Mucosa of descending colon (tissue), 3 donors: ENCODE measurements around the gene CLIC1. TPM values are rescaled to one million over a fixed set of nuclear protein-coding genes. Genes with fewer than 3 reads are reported as not detected.

Source experiments
- ATAC-seq: fragments of 200-7000 bp; cut with Tn5 transposase; one replicate; pipeline ENCODE4 v1.9.1; 2020; ENCODE audit warnings: mild to moderate bottlenecking, moderate library complexity
- DNase-seq, 3 donors: peaks; one replicate each; pipeline ENCODE4 v3.0.0-alpha.2; 2020
- H3K36me3 ChIP-seq: fragments of 200-600 bp; one replicate; pipeline ENCODE4 v1.8.0; 2021; ENCODE audit warnings: low read depth, mild to moderate bottlenecking
- H3K4me1 ChIP-seq: fragments of 200-600 bp; one replicate; pipeline ENCODE4 v1.8.0; 2021; ENCODE audit warnings: low read depth, mild to moderate bottlenecking
- H3K4me3 ChIP-seq: fragments of 200-600 bp; one replicate; pipeline ENCODE4 v1.8.0; 2021; ENCODE audit warnings: mild to moderate bottlenecking
- H3K9me3 ChIP-seq: fragments of 200-600 bp; one replicate; pipeline ENCODE4 v1.8.0; 2021; ENCODE audit warnings: mild to moderate bottlenecking
- CTCF ChIP-seq: fragments of 200-600 bp; IDR thresholded peaks from one replicate; pipeline ENCODE4 v1.8.0; 2022; ENCODE audit warnings: antibody characterized with exemption, mild to moderate bottlenecking
- intact Hi-C, 2 donors: fragments of 100-400 bp; cut with DNase I in 1 of 2; cut with micrococcal nuclease in 1 of 2; formaldehyde crosslinking; loops; one replicate each; pipeline versions ENCODE4 v1.11.0 to v1.11.1; 2022; cut with DNase I, micrococcal nuclease
- total RNA-seq, 3 donors: library from RNA; stranded (reverse); fragmentation: NEBNext Ultra II Directional in 2 of 3; extraction: Animal tissue kit (Norgen Biotek cat#: 25700) in 2 of 3; gene quantifications; one replicate each; pipeline versions ENCODE4 v1.2.1 to v1.2.4, GENCODE V29; 2021 to 2023
- donor health status: DM: no; HTN: no; CAD: no; lungs with moderate emphysema.
- donor health status: DM: no; HTN: no; CAD: no.
- donor health status: DM: no; HTN: yes; CAD: no.

CLIC1 gene
- total RNA-seq, 3 donors from 2014 or later, result 269 to 555 (median 441) TPM

DNA sequence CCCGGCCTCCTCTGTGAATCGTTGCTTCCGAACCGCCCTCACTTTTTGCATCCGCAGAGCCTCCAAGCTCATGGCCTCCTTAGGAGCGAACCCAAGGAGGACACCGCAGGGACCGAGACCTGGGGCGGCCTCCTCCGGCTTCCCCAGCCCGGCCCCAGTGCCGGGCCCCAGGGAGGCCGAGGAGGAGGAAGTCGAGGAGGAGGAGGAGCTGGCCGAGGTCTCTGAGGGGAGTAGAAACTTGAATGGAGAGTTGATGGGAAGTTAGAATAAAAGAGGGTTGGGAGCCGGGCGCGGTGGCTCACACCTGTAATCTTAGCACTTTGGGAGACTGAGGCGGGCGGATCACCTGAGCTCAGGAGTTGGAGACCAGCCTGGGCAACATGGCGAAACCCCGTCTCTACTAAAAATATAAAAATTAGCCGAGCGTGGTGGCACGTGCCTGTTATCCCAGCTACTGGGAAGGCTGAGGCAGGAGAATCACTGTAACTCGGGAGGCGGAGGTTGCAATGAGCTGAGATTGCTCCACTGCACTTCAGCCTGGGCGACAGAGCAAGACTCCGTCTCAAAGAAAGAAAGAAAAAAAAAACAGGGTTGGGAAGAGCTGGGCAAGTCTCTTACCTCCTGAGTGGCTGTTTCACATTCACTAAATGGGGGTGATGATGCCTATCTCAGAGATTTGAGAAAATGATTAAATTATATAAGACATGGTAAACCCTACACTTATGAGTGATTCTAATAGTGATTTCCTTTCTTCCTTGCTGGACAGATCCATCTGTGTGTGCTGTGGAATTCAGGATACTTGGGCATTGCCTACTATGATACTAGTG lies 4.3 kb upstream of the CLIC1 start:
- intact Hi-C loops, result no loop called here
- ATAC-seq, result peak; percentile 0
- TF ChIP-seq CTCF, result no peak
- peak overlapping the region; percentile 20 for H3K4me3 ChIP-seq
- H3K9me3 ChIP-seq, result no peaks in the 10 kb centered on the region
- DNase-seq, result peak in 2 of 3 donors; percentile 46 to 72
- no peaks in the 10 kb centered on the region for H3K36me3 ChIP-seq
- peaks cover 23% of the 10 kb centered on the region for H3K4me1 ChIP-seq

- intact Hi-C loops, result no loop called here
- Histone ChIP-seq H3K4me3 (peak within 1 kb of the TSS; percentile 20), H3K36me3 (no peaks in the 10 kb centered on the region), H3K9me3 (no peaks in the 10 kb centered on the region), H3K4me1 (peaks cover 23% of the 10 kb centered on the region)
- ATAC-seq (peak; percentile 76), DNase-seq (peak; percentile 98 to 99 (median 98))
- TF ChIP-seq CTCF, result no peak
Measured at GRCh38 chr6:31739639-31740396, 3.5 kb upstream of the CLIC1 start, which contains the start of gene MSH5. MSH5 (plus strand) TSS chr6:31740005; CDS start chr6:31740467, 462 bp downstream.

GRCh38 chr6:31737991-31738979 lies 2.0 kb upstream of the CLIC1 start:
- H3K36me3 ChIP-seq, result no peaks in the 10 kb centered on the region
- intact Hi-C loops, result no loop called here
- peak; percentile 44 for ATAC-seq

GRCh38 chr6:31737315-31737990 lies 1.1 kb upstream of the CLIC1 start:
- no peak for TF ChIP-seq CTCF
- Histone ChIP-seq H3K4me1 (peaks cover 35% of the 10 kb centered on the region), H3K4me3 (no peak overlapping the region), H3K36me3 (peaks cover 6% of the 10 kb centered on the region), H3K9me3 (no peaks in the 10 kb centered on the region)
- intact Hi-C loops, result no loop called here
- peak; percentile 3 for ATAC-seq
- peak in 2 of 3 donors; percentile 53 to 70 for DNase-seq

More at GRCh38 chr6:31737991-31738979, 2.0 kb upstream of the CLIC1 start:
- H3K4me3 ChIP-seq, result no peak overlapping the region
- peaks cover 34% of the 10 kb centered on the region for H3K4me1 ChIP-seq
- TF ChIP-seq CTCF, result peak; percentile 17
- no peaks in the 10 kb centered on the region for H3K9me3 ChIP-seq
- DNase-seq, result peak; percentile 76 to 91 (median 77)
